CD14-positive monocyte (primary cell): ENCODE results near the gene ANO2. TPM values are rescaled to one million over a fixed set of nuclear protein-coding genes. Genes with fewer than 3 reads are reported as not detected.

Experiments used
- DNase-seq, 3 donors: peaks; one replicate each; pipeline ENCODE4 v3.0.0-alpha.2; 2011 to 2022
- H2AFZ ChIP-seq: 2 replicates; pipeline ENCODE4 v1.6.0; 2012; ENCODE audit warnings: mild to moderate bottlenecking, low read depth, low read length, inconsistent platforms; ENCODE audit not compliant: insufficient read depth, poor library complexity, severe bottlenecking
- H3K27ac ChIP-seq, 2 donors: 1 replicate in 1 of 2; 2 replicates in 1 of 2; pipeline ENCODE4 v1.5.1; 2012 to 2013; ENCODE audit warnings: low read length in 2 of 2, control low read depth in 1 of 2, inconsistent platforms in 1 of 2, low read depth in 1 of 2, mild to moderate bottlenecking in 1 of 2
- H3K27me3 ChIP-seq, 2 donors: one replicate each; pipeline versions ENCODE4 v1.6.0 to v1.6.1; 2011 to 2013; ENCODE audit warnings: low read length in 2 of 2; ENCODE audit not compliant: control insufficient read depth in 2 of 2, insufficient read depth in 2 of 2
- H3K36me3 ChIP-seq, 2 donors: replicated peaks in 1 of 2; 1 replicate in 1 of 2; 2 replicates in 1 of 2; pipeline versions ENCODE4 v1.5.1 to v1.6.1; 2012 to 2013; ENCODE audit warnings: low read length in 2 of 2, control low read depth in 1 of 2, inconsistent platforms in 1 of 2, mild to moderate bottlenecking in 1 of 2; ENCODE audit not compliant: insufficient read depth in 2 of 2, control insufficient read depth in 1 of 2
- H3K4me1 ChIP-seq, 2 donors: 1 replicate in 1 of 2; 2 replicates in 1 of 2; pipeline versions ENCODE4 v1.5.1 to v1.6.1; 2012 to 2013; ENCODE audit warnings: low read length in 2 of 2, control low read depth in 1 of 2, inconsistent platforms in 1 of 2, mild to moderate bottlenecking in 1 of 2, moderate library complexity in 1 of 2; ENCODE audit not compliant: insufficient read depth in 2 of 2, control insufficient read depth in 1 of 2
- H3K4me2 ChIP-seq: replicated peaks from 2 replicates; pipeline ENCODE3; 2012; ENCODE audit warnings: low read length, moderate library complexity, mild to moderate bottlenecking; ENCODE audit not compliant: poor library complexity, severe bottlenecking; ENCODE audit errors: extremely low read depth
- H3K4me3 ChIP-seq, 3 experiments: fragments of 200-600 bp in 1 of 3; sonication (generic) in 1 of 3; replicated peaks in 1 of 3; 1 replicate in 2 of 3; 2 replicates in 1 of 3; pipeline ENCODE4 v1.5.1; 2011 to 2013; ENCODE audit warnings: low read length in 3 of 3, mild to moderate bottlenecking in 3 of 3, control low read depth in 2 of 3, low read depth in 2 of 3, inconsistent platforms in 1 of 3, moderate library complexity in 1 of 3
- H3K79me2 ChIP-seq: 2 replicates; pipeline ENCODE4 v1.6.0; 2012; ENCODE audit warnings: mild to moderate bottlenecking, control low read depth, inconsistent platforms, low read length, moderate library complexity; ENCODE audit not compliant: insufficient read depth
- H3K9ac ChIP-seq: 2 replicates; pipeline ENCODE4 v1.6.0; 2017; ENCODE audit warnings: low read length, mild to moderate bottlenecking; ENCODE audit not compliant: insufficient read depth, poor library complexity, severe bottlenecking
- H3K9me3 ChIP-seq, 2 donors: replicated peaks in 1 of 2; 1 replicate in 1 of 2; 2 replicates in 1 of 2; pipeline versions ENCODE4 v1.5.1 to v1.6.1; 2012 to 2013; ENCODE audit warnings: low read length in 2 of 2, control low read depth in 1 of 2; ENCODE audit not compliant: control insufficient read depth in 1 of 2, insufficient read depth in 1 of 2
- H4K20me1 ChIP-seq: 2 replicates; pipeline ENCODE4 v1.6.0; 2012; ENCODE audit warnings: mild to moderate bottlenecking, low read length, control low read depth, moderate library complexity; ENCODE audit not compliant: insufficient read depth
- H3K27ac Mint-ChIP-seq, 7 donors: one replicate each; pipeline ENCODE4 v1.8.0; 2020; ENCODE audit warnings: mild to moderate bottlenecking in 7 of 7, mixed read lengths in 7 of 7, moderate library complexity in 6 of 7, inconsistent platforms in 2 of 7
- H3K27me3 Mint-ChIP-seq, 3 donors: one replicate each; pipeline ENCODE4 v1.8.0; 2021 to 2022; ENCODE audit warnings: low read depth in 3 of 3, mild to moderate bottlenecking in 3 of 3, mixed read lengths in 3 of 3, moderate library complexity in 3 of 3, inconsistent platforms in 1 of 3
- H3K36me3 Mint-ChIP-seq, 2 donors: one replicate each; pipeline ENCODE4 v1.8.0; 2020; ENCODE audit warnings: mixed read lengths in 2 of 2, inconsistent platforms in 1 of 2, mild to moderate bottlenecking in 1 of 2
- H3K4me1 Mint-ChIP-seq: one replicate; pipeline ENCODE4 v1.8.0; 2020; ENCODE audit warnings: mild to moderate bottlenecking, mixed read lengths
- H3K4me3 Mint-ChIP-seq, 2 donors: one replicate each; pipeline ENCODE4 v1.8.0; 2020; ENCODE audit warnings: mild to moderate bottlenecking in 2 of 2, mixed read lengths in 2 of 2, moderate library complexity in 1 of 2
- H3K9me3 Mint-ChIP-seq, 7 donors: one replicate each; pipeline ENCODE4 v1.8.0; 2020 to 2022; ENCODE audit warnings: mixed read lengths in 7 of 7, mild to moderate bottlenecking in 6 of 7, moderate library complexity in 6 of 7, inconsistent platforms in 2 of 7
- CTCF ChIP-seq: fragments of 200-600 bp; IDR thresholded peaks from one replicate; pipeline ENCODE4 v1.8.0; 2022; ENCODE audit warnings: antibody characterized with exemption, mild to moderate bottlenecking
- WGBS: methylation state at CpG from one replicate; pipeline ENCODE4 v1.1.5; 2013; ENCODE audit warnings: missing lambda C conversion rate; ENCODE audit not compliant: insufficient coverage; 5-methylcytosine and 5-hydroxymethylcytosine counted together
- intact Hi-C, 2 donors: fragments of 100-400 bp; cut with micrococcal nuclease; formaldehyde crosslinking; loops; one replicate each; pipeline versions ENCODE4 v1.15.0 to v1.15.1; 2023
- polyA plus RNA-seq, 3 donors: library from polyadenylated mRNA; depleted of rRNA in 1 of 3; unstranded in 2 of 3; stranded (reverse) in 1 of 3; fragments of 300-500 nt in 2 of 3; fragments of >200 nt in 1 of 3; fragmentation: Illumina TruSeq in 2 of 3; gene quantifications; 1 replicate in 2 of 3; 2 replicates in 1 of 3; pipeline ENCODE4 v1.2.3, GENCODE V29; 2012 to 2021

ANO2 gene
- polyA plus RNA-seq, 3 donors: not detected

- Mint-ChIP-seq H3K4me1 (peaks cover 6% of the 10 kb centered on the region), H3K27me3 (peaks cover 2 to 7% (median 4%) of the 10 kb centered on the region in 3 donors), H3K27ac (no peak overlapping the region), H3K9me3 (peaks cover 0 to 3% (median 0%) of the 10 kb centered on the region in 7 donors), H3K4me3 (no peak overlapping the region), H3K36me3 (no peaks in the 10 kb centered on the region)
- H3K9me3 ChIP-seq: no peaks in the 10 kb centered on the region
- H3K4me1 ChIP-seq: no peaks in the 10 kb centered on the region
- no peaks in the 10 kb centered on the region for H4K20me1 ChIP-seq
- TF ChIP-seq CTCF: no peak
- H3K79me2 ChIP-seq: no peaks in the 10 kb centered on the region
- DNase-seq: no peak
- H3K27me3 ChIP-seq: no peaks in the 10 kb centered on the region
- no peak overlapping the region for H3K4me3 ChIP-seq
- WGBS: 100% methylated on average over 4 of the region's 6 CpGs
- H2AFZ ChIP-seq: no peak overlapping the region
- no peak overlapping the region for H3K27ac ChIP-seq
- H3K36me3 ChIP-seq: no peaks in the 10 kb centered on the region
- H3K9ac ChIP-seq: no peak overlapping the region
- no peak overlapping the region for H3K4me2 ChIP-seq
- intact Hi-C loops: no loop called here
Measured at GRCh38 chr12:5746036-5746908, 198.8 kb downstream of the ANO2 start.

- Histone ChIP-seq H2AFZ (no peak overlapping the region), H3K4me3 (no peak overlapping the region), H3K36me3 (no peaks in the 10 kb centered on the region), H3K9ac (no peak overlapping the region), H3K79me2 (no peaks in the 10 kb centered on the region), H3K27me3 (no peaks in the 10 kb centered on the region), H3K9me3 (no peaks in the 10 kb centered on the region), H3K4me2 (no peak overlapping the region), H3K27ac (no peak overlapping the region), H4K20me1 (no peaks in the 10 kb centered on the region), H3K4me1 (no peaks in the 10 kb centered on the region)
- peak; percentile 84 for TF ChIP-seq CTCF
- Mint-ChIP-seq H3K27me3 (peaks cover 3 to 8% (median 4%) of the 10 kb centered on the region in 3 donors), H3K4me3 (no peak overlapping the region), H3K4me1 (peaks cover 6% of the 10 kb centered on the region), H3K9me3 (peaks cover 0 to 3% (median 0%) of the 10 kb centered on the region in 7 donors), H3K36me3 (no peaks in the 10 kb centered on the region), H3K27ac (no peak overlapping the region)
- DNase-seq: peak; percentile 3 to 25 (median 6)
- WGBS: 0% methylated on average over 1 of the region's 6 CpGs
- intact Hi-C loops: no loop called here
Measured at GRCh38 chr12:5745251-5745888, 199.7 kb downstream of the ANO2 start.
